GM12892 (cell line): ENCODE results near the gene KAZN.

Experiments used
- POLR2A ChIP-seq: IDR thresholded peaks from 2 replicates; pipeline ENCODE4 v1.6.1; 2011; ENCODE audit warnings: low read depth, low read length, control low read depth
- POLR2AphosphoS5 ChIP-seq: IDR thresholded peaks from 2 replicates; pipeline ENCODE4 v1.6.1; 2011; ENCODE audit warnings: low read depth, low read length, control low read depth
- TAF1 ChIP-seq: IDR thresholded peaks from 2 replicates; pipeline ENCODE4 v1.6.1; 2011; ENCODE audit warnings: low read depth, mild to moderate bottlenecking, control low read depth, low read length, borderline replicate concordance

DNA sequence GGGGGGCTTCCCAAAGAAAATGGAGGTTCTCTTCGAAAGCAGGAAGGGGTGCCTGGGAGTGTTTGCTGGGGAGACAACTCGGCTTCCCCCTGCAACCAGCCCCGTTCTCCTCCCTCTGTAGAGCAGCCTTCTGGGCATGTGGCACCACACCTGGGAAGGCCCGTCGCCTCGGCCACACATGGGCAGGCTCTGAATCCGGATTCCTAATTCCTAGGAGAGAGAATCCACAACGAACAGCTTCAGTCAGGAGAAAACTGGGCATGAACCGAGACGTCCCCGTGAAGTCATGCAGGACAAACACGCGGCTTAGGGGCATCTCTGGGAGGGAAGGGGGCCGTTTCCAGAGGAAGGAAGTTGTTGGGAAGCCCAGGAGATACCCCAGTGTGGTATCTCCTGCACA is 224.5 kb downstream of the KAZN start:
- TF ChIP-seq TAF1 (no peak), POLR2A (no peak), POLR2AphosphoS5 (no peak)
